Activated effector memory CD4-positive, alpha-beta T cell treated with anti-CD3 and anti-CD28 coated beads, Interleukin-2, amount 50 U/mL, for 16 hours (primary cell): ENCODE results near the gene BSG.

Experiments used
- DNase-seq: peaks from one replicate; pipeline ENCODE4 v3.0.0-alpha.2; 2020

The BSG gene

GRCh38 chr19:540867-541637, 31.3 kb upstream of the BSG start:
- no peak for DNase-seq

- no peak for DNase-seq
Measured at GRCh38 chr19:541699-542098, 30.7 kb upstream of the BSG start.

- no peak for DNase-seq
Measured at GRCh38 chr19:542173-542866, 30.1 kb upstream of the BSG start.

GRCh38 chr19:543910-544608, 28.3 kb upstream of the BSG start, which contains the start of gene GZMM:
Gene GZMM (plus strand): TSS chr19:544053. CDS start chr19:544072, 19 bp downstream.
- peak; percentile 89 for DNase-seq

GRCh38 chr19:547117-547516, 25.3 kb upstream of the BSG start:
- no peak for DNase-seq

GRCh38 chr19:547836-548720, 24.3 kb upstream of the BSG start:
- no peak for DNase-seq

- DNase-seq = no peak
Measured at GRCh38 chr19:548886-549830, 23.2 kb upstream of the BSG start.

- no peak for DNase-seq
Measured at GRCh38 chr19:554817-555216, 17.6 kb upstream of the BSG start.

GRCh38 chr19:555474-555808, 17.0 kb upstream of the BSG start:
- no peak for DNase-seq

- DNase-seq = no peak
Measured at GRCh38 chr19:556611-557382, 15.6 kb upstream of the BSG start.

GRCh38 chr19:558770-559439, 13.5 kb upstream of the BSG start:
- DNase-seq = no peak

GRCh38 chr19:560121-560520, 12.3 kb upstream of the BSG start:
- DNase-seq = no peak

GRCh38 chr19:566403-566802, 6.0 kb upstream of the BSG start:
- DNase-seq = no peak

GRCh38 chr19:566844-567243, 5.6 kb upstream of the BSG start:
- no peak for DNase-seq

GRCh38 chr19:567296-567900, 5.0 kb upstream of the BSG start:
- no peak for DNase-seq

GRCh38 chr19:570251-570686, 2.1 kb upstream of the BSG start:
- DNase-seq = no peak

- peak; percentile 83 for DNase-seq
Measured at GRCh38 chr19:570937-571565, 1.3 kb upstream of the BSG start.

GRCh38 chr19:571566-571974, 826 bp upstream of the BSG start:
- peak; percentile 71 for DNase-seq
